Fibroblast of the aortic adventitia (primary cell): ENCODE measurements around the gene IER2. TPM values are rescaled to one million over a fixed set of nuclear protein-coding genes. Genes with fewer than 3 reads are reported as not detected.
"Not testable (repeated sequence)": the region's sequence is repeated elsewhere in the genome, so short reads cannot be mapped to it uniquely, and the experiment has no call there.

Experiments
- DNase-seq: peaks from one replicate; pipeline ENCODE4 v3.0.0-alpha.2; 2010; ENCODE audit warnings: low read depth
- H3K4me3 ChIP-seq: 2 replicates; pipeline ENCODE4 v1.5.1; 2011; ENCODE audit warnings: low read depth, mild to moderate bottlenecking, control low read depth, low read length, moderate library complexity
- CTCF ChIP-seq: IDR thresholded peaks from 2 replicates; pipeline ENCODE4 v1.5.1; 2011; ENCODE audit warnings: mild to moderate bottlenecking, low read length, control low read depth, inconsistent platforms; ENCODE audit not compliant: insufficient read depth
- total RNA-seq: library from RNA; depleted of rRNA; stranded (reverse); fragments of >200 nt; gene quantifications from 2 replicates; pipeline ENCODE4 v1.2.3, GENCODE V29; 2012; ENCODE audit warnings: low replicate concordance

IER2 gene
- total RNA-seq, 1 donor, result 20.3 TPM

- no peak for TF ChIP-seq CTCF
- H3K4me3 ChIP-seq, result no peak overlapping the region
- peak; percentile 43 for DNase-seq
Measured at GRCh38 chr19:13169769-13170168, 19.6 kb downstream of the IER2 start.

- TF ChIP-seq CTCF, result no peak
- DNase-seq, result no peak
- no peak overlapping the region for H3K4me3 ChIP-seq
Measured at GRCh38 chr19:13171146-13171545, 20.9 kb downstream of the IER2 start.

- DNase-seq, result peak; percentile 78
- no peak for TF ChIP-seq CTCF
- no peak overlapping the region for H3K4me3 ChIP-seq
Measured at GRCh38 chr19:13172346-13173138, 22.3 kb downstream of the IER2 start.

- no peak overlapping the region for H3K4me3 ChIP-seq
- no peak for DNase-seq
- no peak for TF ChIP-seq CTCF
Measured at GRCh38 chr19:13173139-13173737, 23.0 kb downstream of the IER2 start.

- no peak for DNase-seq
- no peak for TF ChIP-seq CTCF
Measured at GRCh38 chr19:13176345-13176744, 26.1 kb downstream of the IER2 start.

GRCh38 chr19:13177584-13177983 lies 27.4 kb downstream of the IER2 start:
- not testable (repeated sequence) for H3K4me3 ChIP-seq, DNase-seq

More at GRCh38 chr19:13176345-13176744, 26.1 kb downstream of the IER2 start:
- H3K4me3 ChIP-seq, result no peak overlapping the region

GRCh38 chr19:13178291-13178690 lies 28.1 kb downstream of the IER2 start:
- DNase-seq, H3K4me3 ChIP-seq: not testable (repeated sequence)

GRCh38 chr19:13181747-13182388 lies 31.7 kb downstream of the IER2 start:
- no peak overlapping the region for H3K4me3 ChIP-seq
- DNase-seq, result peak; percentile 55
- no peak for TF ChIP-seq CTCF

- not testable (repeated sequence) for H3K4me3 ChIP-seq, DNase-seq
Measured at GRCh38 chr19:13184926-13185325, 34.7 kb downstream of the IER2 start.

GRCh38 chr19:13185763-13186657 lies 35.8 kb downstream of the IER2 start:
- not testable (repeated sequence) for H3K4me3 ChIP-seq, DNase-seq
